Liver (tissue), 3 donors: Measurements from ENCODE around the gene AMBRA1.

Experiments used
- EGR1 ChIP-seq, 2 donors: IDR thresholded peaks; 2 replicates each; pipeline ENCODE4 v1.6.1; 2016 to 2018; ENCODE audit warnings: antibody characterized with exemption in 2 of 2, low read depth in 2 of 2
- JUND ChIP-seq, 2 donors: IDR thresholded peaks; 2 replicates each; pipeline ENCODE4 v1.6.1; 2016; ENCODE audit warnings: antibody characterized with exemption in 2 of 2
- MAX ChIP-seq: IDR thresholded peaks from 2 replicates; pipeline ENCODE4 v1.6.1; 2016; ENCODE audit warnings: antibody characterized with exemption
- YY1 ChIP-seq: IDR thresholded peaks from 2 replicates; pipeline ENCODE4 v1.6.1; 2016; ENCODE audit warnings: antibody characterized with exemption, mild to moderate bottlenecking
- ZBTB33 ChIP-seq: IDR thresholded peaks from 2 replicates; pipeline ENCODE4 v1.6.1; 2016; ENCODE audit warnings: antibody characterized with exemption
- TF ChIP-seq, protein P1 (sequence below): fragments of 150-350 bp; IDR thresholded peaks from 2 replicates; pipeline ENCODE4 v1.5.1; 2017; ENCODE audit warnings: improper control_type of control experiment, low read depth, low read length; ENCODE audit not compliant: missing input control
- TF ChIP-seq, protein P2 (sequence below): IDR thresholded peaks from 2 replicates; pipeline ENCODE4 v1.6.1; 2016; ENCODE audit warnings: antibody characterized with exemption, mild to moderate bottlenecking
- donor health status: healthy.
- donor health status: healthy.

DNA sequence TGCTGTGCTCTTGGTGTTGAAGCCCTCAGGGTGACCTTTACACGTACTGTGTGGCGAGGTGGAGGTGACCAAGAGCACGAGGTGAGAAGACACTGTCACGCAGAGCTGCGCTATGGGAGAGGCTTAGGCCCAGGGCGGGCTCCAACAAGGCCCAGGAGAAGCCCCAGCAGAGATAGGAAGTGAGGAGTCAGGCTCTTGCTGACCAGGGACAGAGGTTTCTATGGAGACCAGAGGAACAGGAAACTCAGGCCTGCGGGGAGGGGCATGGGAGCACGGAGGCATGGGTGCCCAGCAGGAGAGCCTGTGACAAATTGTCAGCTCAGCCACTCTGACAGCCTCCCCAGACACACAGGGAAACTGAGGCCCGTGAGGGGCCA is 230.8 kb downstream of the AMBRA1 start:
- no peak for TF ChIP-seq ZBTB33
- TF ChIP-seq JUND (IDR thresholded peaks at IDR 0.05) = no peak
- TF ChIP-seq, protein P1, sequence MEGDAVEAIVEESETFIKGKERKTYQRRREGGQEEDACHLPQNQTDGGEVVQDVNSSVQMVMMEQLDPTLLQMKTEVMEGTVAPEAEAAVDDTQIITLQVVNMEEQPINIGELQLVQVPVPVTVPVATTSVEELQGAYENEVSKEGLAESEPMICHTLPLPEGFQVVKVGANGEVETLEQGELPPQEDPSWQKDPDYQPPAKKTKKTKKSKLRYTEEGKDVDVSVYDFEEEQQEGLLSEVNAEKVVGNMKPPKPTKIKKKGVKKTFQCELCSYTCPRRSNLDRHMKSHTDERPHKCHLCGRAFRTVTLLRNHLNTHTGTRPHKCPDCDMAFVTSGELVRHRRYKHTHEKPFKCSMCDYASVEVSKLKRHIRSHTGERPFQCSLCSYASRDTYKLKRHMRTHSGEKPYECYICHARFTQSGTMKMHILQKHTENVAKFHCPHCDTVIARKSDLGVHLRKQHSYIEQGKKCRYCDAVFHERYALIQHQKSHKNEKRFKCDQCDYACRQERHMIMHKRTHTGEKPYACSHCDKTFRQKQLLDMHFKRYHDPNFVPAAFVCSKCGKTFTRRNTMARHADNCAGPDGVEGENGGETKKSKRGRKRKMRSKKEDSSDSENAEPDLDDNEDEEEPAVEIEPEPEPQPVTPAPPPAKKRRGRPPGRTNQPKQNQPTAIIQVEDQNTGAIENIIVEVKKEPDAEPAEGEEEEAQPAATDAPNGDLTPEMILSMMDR = no peak
- TF ChIP-seq MAX = no peak
- TF ChIP-seq, protein P2, sequence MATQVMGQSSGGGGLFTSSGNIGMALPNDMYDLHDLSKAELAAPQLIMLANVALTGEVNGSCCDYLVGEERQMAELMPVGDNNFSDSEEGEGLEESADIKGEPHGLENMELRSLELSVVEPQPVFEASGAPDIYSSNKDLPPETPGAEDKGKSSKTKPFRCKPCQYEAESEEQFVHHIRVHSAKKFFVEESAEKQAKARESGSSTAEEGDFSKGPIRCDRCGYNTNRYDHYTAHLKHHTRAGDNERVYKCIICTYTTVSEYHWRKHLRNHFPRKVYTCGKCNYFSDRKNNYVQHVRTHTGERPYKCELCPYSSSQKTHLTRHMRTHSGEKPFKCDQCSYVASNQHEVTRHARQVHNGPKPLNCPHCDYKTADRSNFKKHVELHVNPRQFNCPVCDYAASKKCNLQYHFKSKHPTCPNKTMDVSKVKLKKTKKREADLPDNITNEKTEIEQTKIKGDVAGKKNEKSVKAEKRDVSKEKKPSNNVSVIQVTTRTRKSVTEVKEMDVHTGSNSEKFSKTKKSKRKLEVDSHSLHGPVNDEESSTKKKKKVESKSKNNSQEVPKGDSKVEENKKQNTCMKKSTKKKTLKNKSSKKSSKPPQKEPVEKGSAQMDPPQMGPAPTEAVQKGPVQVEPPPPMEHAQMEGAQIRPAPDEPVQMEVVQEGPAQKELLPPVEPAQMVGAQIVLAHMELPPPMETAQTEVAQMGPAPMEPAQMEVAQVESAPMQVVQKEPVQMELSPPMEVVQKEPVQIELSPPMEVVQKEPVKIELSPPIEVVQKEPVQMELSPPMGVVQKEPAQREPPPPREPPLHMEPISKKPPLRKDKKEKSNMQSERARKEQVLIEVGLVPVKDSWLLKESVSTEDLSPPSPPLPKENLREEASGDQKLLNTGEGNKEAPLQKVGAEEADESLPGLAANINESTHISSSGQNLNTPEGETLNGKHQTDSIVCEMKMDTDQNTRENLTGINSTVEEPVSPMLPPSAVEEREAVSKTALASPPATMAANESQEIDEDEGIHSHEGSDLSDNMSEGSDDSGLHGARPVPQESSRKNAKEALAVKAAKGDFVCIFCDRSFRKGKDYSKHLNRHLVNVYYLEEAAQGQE = no peak
- no peak for TF ChIP-seq EGR1 (IDR thresholded peaks at IDR 0.05; ENCODE audit: low read depth in 2 of 2)
- TF ChIP-seq YY1 = no peak
